Astrocyte of the cerebellum (primary cell): ENCODE data around the gene ZNF732.

Experiments used
- DNase-seq: peaks from one replicate; pipeline ENCODE4 v3.0.0-alpha.2; 2011; ENCODE audit warnings: low read depth
- H3K4me3 ChIP-seq: 2 replicates; pipeline ENCODE4 v1.5.1; 2011; ENCODE audit warnings: mild to moderate bottlenecking, low read depth, low read length, moderate library complexity
- CTCF ChIP-seq: IDR thresholded peaks from 2 replicates; pipeline ENCODE4 v1.5.1; 2012; ENCODE audit warnings: low read length, low read depth, moderate library complexity, mild to moderate bottlenecking; ENCODE audit errors: missing control alignments
- in situ Hi-C: cut with HindIII; loops from 2 replicates; pipeline ENCODE4 v1.10.0; 2017; ENCODE audit warnings: low sequenced_read_pairs

ZNF732 gene

GRCh38 chr4:234178-234577 lies 71.1 kb downstream of the ZNF732 start:
- no peak for TF ChIP-seq CTCF
- no peak for DNase-seq
- no peak overlapping the region for H3K4me3 ChIP-seq
- in situ Hi-C loops, result no loop called here

GRCh38 chr4:223913-224497 lies 81.3 kb downstream of the ZNF732 start:
- in situ Hi-C loops, result no loop called here
- H3K4me3 ChIP-seq, result no peak overlapping the region
- no peak for DNase-seq
- no peak for TF ChIP-seq CTCF
